ENCODE results near the gene ELK3. TPM values are rescaled to one million over a fixed set of nuclear protein-coding genes. Genes with fewer than 3 reads are reported as not detected.

ELK3 gene
- total and polyA plus RNA-seq, 2 of the 8 experiments (the other 6 are each of a cell fraction or from before 2014, with no cell fraction given), result 3.5 to 14.3 TPM

GRCh38 chr12:96194576-96194889 is 358 bp downstream of the ELK3 start (continued):
- TF ChIP-seq CHD7 (IDR thresholded peaks at IDR 0.05; ENCODE audit: insufficient replicate concordance, low read length), result no peak
- no peak for TF ChIP-seq EZH2 (IDR thresholded peaks at IDR 0.05; ENCODE audit: low read depth, low read length, severe bottlenecking)
- TF ChIP-seq KDM5A (IDR thresholded peaks at IDR 0.05; ENCODE audit: low read length), result no peak
- TF ChIP-seq YY1 (IDR thresholded peaks at IDR 0.05; ENCODE audit: low read depth, low read length), result no peak
- TF ChIP-seq USF2 (IDR thresholded peaks at IDR 0.05; ENCODE audit: low read length), result no peak
- no peak for TF ChIP-seq E2F6 (IDR thresholded peaks at IDR 0.05)
- no peak for TF ChIP-seq SIX5 (IDR thresholded peaks at IDR 0.05; ENCODE audit: low read depth, low read length)
- TF ChIP-seq POLR2A (IDR thresholded peaks at IDR 0.05; ENCODE audit: control extremely low read depth in 1 of 2, low read depth in 2 of 2, low read length in 2 of 2), result no peak
- TF ChIP-seq SP4 (IDR thresholded peaks at IDR 0.05; ENCODE audit: low read length), result no peak
- TF ChIP-seq BRCA1 (IDR thresholded peaks at IDR 0.05; ENCODE audit: low read depth, low read length), result no peak
